ENCODE measurements around the gene XIAP.
"Not testable (repeated sequence)": the region's sequence is repeated elsewhere in the genome, so short reads cannot be mapped to it uniquely, and the experiment has no call there.

The XIAP gene

GRCh38 chrX:123846577-123847038 is 13.2 kb upstream of the XIAP start:
- Histone ChIP-seq H3K4me2 (ENCODE audit: low read length) (no peak overlapping the region), H3K4me3 (ENCODE audit: low read depth, low read length) (no peak overlapping the region), H3K9ac (no peak overlapping the region), H3K27me3 (ENCODE audit: control insufficient read depth, insufficient read depth, low read length) (no peaks in the 10 kb centered on the region), H3K27ac (no peak overlapping the region), H3K79me2 (no peaks in the 10 kb centered on the region), H2AFZ (no peak overlapping the region), H3K4me1 (no peaks in the 10 kb centered on the region), H3K36me3 (ENCODE audit: control insufficient read depth, insufficient read depth, low read length) (no peaks in the 10 kb centered on the region), H3K9me3 (ENCODE audit: control insufficient read depth, low read length) (no peaks in the 10 kb centered on the region)
- TF ChIP-seq CTCF (IDR thresholded peaks at IDR 0.05): no peak

GRCh38 chrX:123847056-123847455 is 12.8 kb upstream of the XIAP start:
- H3K27me3 ChIP-seq (ENCODE audit: control insufficient read depth, insufficient read depth, low read length): no peaks in the 10 kb centered on the region
- no peak overlapping the region for H2AFZ ChIP-seq
- no peaks in the 10 kb centered on the region for H3K9me3 ChIP-seq (ENCODE audit: control insufficient read depth, low read length)

GRCh38 chrX:123849096-123849495 is 10.8 kb upstream of the XIAP start:
- Histone ChIP-seq H3K4me1 (no peaks in the 10 kb centered on the region), H3K9ac (no peak overlapping the region), H3K4me3 (ENCODE audit: low read depth, low read length) (no peak overlapping the region), H2AFZ (no peak overlapping the region), H3K79me2 (no peaks in the 10 kb centered on the region), H3K27me3 (ENCODE audit: control insufficient read depth, insufficient read depth, low read length) (no peaks in the 10 kb centered on the region), H3K9me3 (ENCODE audit: control insufficient read depth, low read length) (no peaks in the 10 kb centered on the region), H3K36me3 (ENCODE audit: control insufficient read depth, insufficient read depth, low read length) (no peaks in the 10 kb centered on the region), H3K27ac (no peak overlapping the region), H3K4me2 (ENCODE audit: low read length) (no peak overlapping the region)
- TF ChIP-seq CTCF (IDR thresholded peaks at IDR 0.05): no peak

More at GRCh38 chrX:123847056-123847455, 12.8 kb upstream of the XIAP start:
- no peak for TF ChIP-seq CTCF (IDR thresholded peaks at IDR 0.05)
- Histone ChIP-seq H3K4me1 (no peaks in the 10 kb centered on the region), H3K27ac (no peak overlapping the region), H3K4me2 (ENCODE audit: low read length) (no peak overlapping the region), H3K79me2 (no peaks in the 10 kb centered on the region), H3K9ac (no peak overlapping the region), H3K36me3 (ENCODE audit: control insufficient read depth, insufficient read depth, low read length) (no peaks in the 10 kb centered on the region), H3K4me3 (ENCODE audit: low read depth, low read length) (no peak overlapping the region)

- not testable (repeated sequence) for H3K27me3 ChIP-seq (ENCODE audit: control insufficient read depth, insufficient read depth, low read length); H3K9ac ChIP-seq; H3K27ac ChIP-seq; H3K79me2 ChIP-seq; H3K9me3 ChIP-seq (ENCODE audit: control insufficient read depth, low read length); H3K4me1 ChIP-seq; H3K36me3 ChIP-seq (ENCODE audit: control insufficient read depth, insufficient read depth, low read length); H3K4me3 ChIP-seq (ENCODE audit: low read depth, low read length); H2AFZ ChIP-seq; H3K4me2 ChIP-seq (ENCODE audit: low read length)
Measured at GRCh38 chrX:123849906-123850305, 9.9 kb upstream of the XIAP start.

- Histone ChIP-seq H3K79me2 (no peaks in the 10 kb centered on the region), H3K27ac (no peak overlapping the region), H3K4me3 (ENCODE audit: low read depth, low read length) (no peak overlapping the region), H3K9ac (no peak overlapping the region), H3K4me1 (no peaks in the 10 kb centered on the region), H3K36me3 (ENCODE audit: control insufficient read depth, insufficient read depth, low read length) (no peaks in the 10 kb centered on the region), H3K27me3 (ENCODE audit: control insufficient read depth, insufficient read depth, low read length) (no peaks in the 10 kb centered on the region), H3K9me3 (ENCODE audit: control insufficient read depth, low read length) (no peaks in the 10 kb centered on the region), H3K4me2 (ENCODE audit: low read length) (no peak overlapping the region), H2AFZ (no peak overlapping the region)
- TF ChIP-seq CTCF (IDR thresholded peaks at IDR 0.05): no peak
Measured at GRCh38 chrX:123851079-123851478, 8.8 kb upstream of the XIAP start.

Measured in parathyroid adenoma (tissue), 2 donors.